Activated CD4-positive, alpha-beta T cell treated with anti-CD3 and anti-CD28 coated beads, Interleukin-2, amount 10 ng/mL, durations not matched to agents 7 days and 5 days (primary cell): ENCODE results near the gene RPL3. TPM values are rescaled to one million over a fixed set of nuclear protein-coding genes. Genes with fewer than 3 reads are reported as not detected.

Experiments
- CTCF ChIA-PET: fragments of 350-600 bp; sonication (Branson Sonifier 250); formaldehyde crosslinking; loops from one replicate; lab custom pipeline; 2021; ENCODE audit warnings: antibody characterized with exemption; lab: Charles Lee
- POLR2A ChIA-PET: fragments of 350-600 bp; sonication (Branson Sonifier 250); formaldehyde crosslinking; loops from one replicate; lab custom pipeline; 2021; ENCODE audit warnings: antibody characterized with exemption; lab: Charles Lee
- DNase-seq: peaks from one replicate; pipeline ENCODE4 v3.0.0-alpha.2; 2020
- H3K27ac Mint-ChIP-seq: one replicate; pipeline ENCODE4 v1.8.0; 2021; ENCODE audit warnings: mild to moderate bottlenecking, moderate library complexity, mixed read lengths
- H3K27me3 Mint-ChIP-seq: one replicate; pipeline ENCODE4 v1.8.0; 2021; ENCODE audit warnings: mixed read lengths
- H3K36me3 Mint-ChIP-seq: one replicate; pipeline ENCODE4 v1.8.0; 2021; ENCODE audit warnings: low read depth, mixed read lengths
- H3K4me1 Mint-ChIP-seq: one replicate; pipeline ENCODE4 v1.8.0; 2021; ENCODE audit warnings: mixed read lengths
- H3K4me3 Mint-ChIP-seq: one replicate; pipeline ENCODE4 v1.8.0; 2021; ENCODE audit warnings: mild to moderate bottlenecking, moderate library complexity, mixed read lengths
- H3K9me3 Mint-ChIP-seq: one replicate; pipeline ENCODE4 v1.8.0; 2021; ENCODE audit warnings: mixed read lengths
- total RNA-seq, 2 experiments: library from RNA; stranded (reverse); gene quantifications; one replicate each; pipeline ENCODE4 v1.2.3, GENCODE V29; 2021

Gene RPL3
- total RNA-seq, 2 experiments from 2014 or later, result 1,621 to 1,780 TPM

- DNase-seq, result no peak
- H3K4me1 Mint-ChIP-seq, result peaks cover 40% of the 10 kb centered on the region
- H3K36me3 Mint-ChIP-seq, result peaks cover 49% of the 10 kb centered on the region
- H3K27ac Mint-ChIP-seq, result peak overlapping the region; percentile 4
- ChIA-PET POLR2A (no interaction called here), CTCF (interaction anchor here (0.6 to 2.5 kb wide), 12 partner anchors 9 to 217 kb away, joined by 3 to 17 read pairs (median 3); partner anchors contain the start of gene SYNGR1)
- no peaks in the 10 kb centered on the region for H3K27me3 Mint-ChIP-seq
- no peak overlapping the region for H3K4me3 Mint-ChIP-seq
- no peaks in the 10 kb centered on the region for H3K9me3 Mint-ChIP-seq
Measured at GRCh38 chr22:39311592-39312400, 7.6 kb downstream of the RPL3 start.

GRCh38 chr22:39309881-39310714 is 9.3 kb downstream of the RPL3 start:
- peak overlapping the region; percentile 64 for H3K27ac Mint-ChIP-seq
- no peaks in the 10 kb centered on the region for H3K9me3 Mint-ChIP-seq
- peaks cover 32% of the 10 kb centered on the region for H3K36me3 Mint-ChIP-seq
- ChIA-PET POLR2A (interaction anchor here (0.7 kb wide), 1 partner anchor 471 kb away, joined by 3 read pairs; no protein-coding TSS in a partner anchor), CTCF (interaction anchor here (0.7 to 2.5 kb wide), 10 partner anchors 8 to 219 kb away, joined by 3 to 17 read pairs (median 3); partner anchors contain the start of gene SYNGR1)
- no peak for DNase-seq
- peaks cover 25% of the 10 kb centered on the region for H3K4me1 Mint-ChIP-seq
- H3K27me3 Mint-ChIP-seq, result no peaks in the 10 kb centered on the region
- no peak overlapping the region for H3K4me3 Mint-ChIP-seq

- ChIA-PET POLR2A (no interaction called here), CTCF (interaction anchor here (1.1 to 2.5 kb wide), 2 partner anchors 126 to 139 kb away, joined by 3 to 17 read pairs; no protein-coding TSS in a partner anchor)
- H3K27me3 Mint-ChIP-seq, result no peaks in the 10 kb centered on the region
- peaks cover 21% of the 10 kb centered on the region for H3K4me1 Mint-ChIP-seq
- H3K9me3 Mint-ChIP-seq, result no peaks in the 10 kb centered on the region
- no peak overlapping the region for H3K27ac Mint-ChIP-seq
- peaks cover 25% of the 10 kb centered on the region for H3K36me3 Mint-ChIP-seq
- DNase-seq, result no peak
- no peak overlapping the region for H3K4me3 Mint-ChIP-seq
Measured at GRCh38 chr22:39309364-39309861, 10.0 kb downstream of the RPL3 start.

- peaks cover 20% of the 10 kb centered on the region for H3K36me3 Mint-ChIP-seq
- peaks cover 21% of the 10 kb centered on the region for H3K4me1 Mint-ChIP-seq
- H3K4me3 Mint-ChIP-seq, result no peak overlapping the region
- no peaks in the 10 kb centered on the region for H3K27me3 Mint-ChIP-seq
- peak overlapping the region; percentile 36 for H3K27ac Mint-ChIP-seq
- DNase-seq, result no peak
- no peaks in the 10 kb centered on the region for H3K9me3 Mint-ChIP-seq
- ChIA-PET POLR2A (no interaction called here), CTCF (interaction anchor here (2.5 kb wide), 1 partner anchor 138 kb away, joined by 17 read pairs; no protein-coding TSS in a partner anchor)
Measured at GRCh38 chr22:39308614-39309363, 10.6 kb downstream of the RPL3 start.

GRCh38 chr22:39306456-39307361 is 12.7 kb downstream of the RPL3 start:
- DNase-seq, result peak; percentile 64
- no peaks in the 10 kb centered on the region for H3K27me3 Mint-ChIP-seq
- H3K36me3 Mint-ChIP-seq, result peaks cover 4% of the 10 kb centered on the region
- POLR2A ChIA-PET, result no interaction called here
- CTCF ChIA-PET, result interaction anchor here (0.6 to 2.3 kb wide), 14 partner anchors 9 to 437 kb away, joined by 3 to 18 read pairs (median 3); no protein-coding TSS in a partner anchor
- H3K4me3 Mint-ChIP-seq, result no peak overlapping the region
- H3K27ac Mint-ChIP-seq, result no peak overlapping the region
- peaks cover 17% of the 10 kb centered on the region for H3K4me1 Mint-ChIP-seq
- H3K9me3 Mint-ChIP-seq, result no peaks in the 10 kb centered on the region

- Mint-ChIP-seq H3K4me1 (peaks cover 14% of the 10 kb centered on the region), H3K4me3 (no peak overlapping the region), H3K9me3 (no peaks in the 10 kb centered on the region), H3K27ac (no peak overlapping the region), H3K27me3 (peaks cover 22% of the 10 kb centered on the region), H3K36me3 (no peaks in the 10 kb centered on the region)
- POLR2A ChIA-PET, result no interaction called here
- CTCF ChIA-PET, result interaction anchor here (0.6 to 4.0 kb wide), 5 partner anchors 11 to 132 kb away, joined by 3 to 20 read pairs (median 6); no protein-coding TSS in a partner anchor
- DNase-seq, result no peak
Measured at GRCh38 chr22:39303892-39304671, 15.3 kb downstream of the RPL3 start.

GRCh38 chr22:39303358-39303757 is 16.1 kb downstream of the RPL3 start:
- H3K27me3 Mint-ChIP-seq, result peaks cover 22% of the 10 kb centered on the region
- CTCF ChIA-PET, result interaction anchor here (1.4 to 4.0 kb wide), 4 partner anchors 8 to 132 kb away, joined by 3 to 20 read pairs (median 8); no protein-coding TSS in a partner anchor
- H3K4me3 Mint-ChIP-seq, result no peak overlapping the region
- H3K9me3 Mint-ChIP-seq, result no peaks in the 10 kb centered on the region
- POLR2A ChIA-PET, result no interaction called here
- H3K4me1 Mint-ChIP-seq, result peaks cover 9% of the 10 kb centered on the region
- no peak for DNase-seq
- H3K36me3 Mint-ChIP-seq, result no peaks in the 10 kb centered on the region
- no peak overlapping the region for H3K27ac Mint-ChIP-seq

GRCh38 chr22:39302431-39302960 is 16.9 kb downstream of the RPL3 start:
- Mint-ChIP-seq H3K27me3 (peaks cover 25% of the 10 kb centered on the region), H3K9me3 (no peaks in the 10 kb centered on the region), H3K27ac (no peak overlapping the region), H3K4me3 (no peak overlapping the region), H3K4me1 (peaks cover 9% of the 10 kb centered on the region), H3K36me3 (no peaks in the 10 kb centered on the region)
- POLR2A ChIA-PET, result no interaction called here
- CTCF ChIA-PET, result interaction anchor here (0.5 to 4.0 kb wide), 3 partner anchors 8 to 545 kb away, joined by 4 to 20 read pairs (median 7); no protein-coding TSS in a partner anchor
- DNase-seq, result no peak

- POLR2A ChIA-PET, result no interaction called here
- CTCF ChIA-PET, result interaction anchor here (0.5 to 4.0 kb wide), 3 partner anchors 9 to 544 kb away, joined by 4 to 20 read pairs (median 7); no protein-coding TSS in a partner anchor
Measured at GRCh38 chr22:39301926-39302325, 17.5 kb downstream of the RPL3 start.

GRCh38 chr22:39301108-39301507 is 18.3 kb downstream of the RPL3 start:
- no peak for DNase-seq
- H3K36me3 Mint-ChIP-seq, result no peaks in the 10 kb centered on the region
- CTCF ChIA-PET, result interaction anchor here (2.3 kb wide), 1 partner anchor 10 kb away, joined by 8 read pairs; no protein-coding TSS in a partner anchor
- H3K4me3 Mint-ChIP-seq, result no peak overlapping the region
- H3K27me3 Mint-ChIP-seq, result peaks cover 25% of the 10 kb centered on the region
- H3K9me3 Mint-ChIP-seq, result no peaks in the 10 kb centered on the region
- H3K27ac Mint-ChIP-seq, result no peak overlapping the region
- POLR2A ChIA-PET, result no interaction called here
- H3K4me1 Mint-ChIP-seq, result peaks cover 9% of the 10 kb centered on the region

More at GRCh38 chr22:39301926-39302325, 17.5 kb downstream of the RPL3 start:
- Mint-ChIP-seq H3K27ac (no peak overlapping the region), H3K4me1 (peaks cover 9% of the 10 kb centered on the region), H3K9me3 (no peaks in the 10 kb centered on the region), H3K27me3 (peaks cover 25% of the 10 kb centered on the region), H3K4me3 (no peak overlapping the region), H3K36me3 (no peaks in the 10 kb centered on the region)
- no peak for DNase-seq
